GM12891 (cell line): Measurements from ENCODE around the gene NEDD4L.

Source experiments
- PAX5 ChIP-seq: IDR thresholded peaks from 2 replicates; pipeline ENCODE4 v1.6.1; 2011; ENCODE audit warnings: low read length, moderate library complexity, mild to moderate bottlenecking; ENCODE audit not compliant: insufficient read depth, severe bottlenecking
- POLR2A ChIP-seq: IDR thresholded peaks from 2 replicates; pipeline ENCODE4 v1.6.1; 2011; ENCODE audit warnings: low read depth, low read length, control low read depth
- POLR2AphosphoS5 ChIP-seq: IDR thresholded peaks from 2 replicates; pipeline ENCODE4 v1.6.1; 2011; ENCODE audit warnings: low read depth, low read length, control low read depth
- TAF1 ChIP-seq: IDR thresholded peaks from 2 replicates; pipeline ENCODE4 v1.6.1; 2011; ENCODE audit warnings: low read depth, low read length, control low read depth

DNA sequence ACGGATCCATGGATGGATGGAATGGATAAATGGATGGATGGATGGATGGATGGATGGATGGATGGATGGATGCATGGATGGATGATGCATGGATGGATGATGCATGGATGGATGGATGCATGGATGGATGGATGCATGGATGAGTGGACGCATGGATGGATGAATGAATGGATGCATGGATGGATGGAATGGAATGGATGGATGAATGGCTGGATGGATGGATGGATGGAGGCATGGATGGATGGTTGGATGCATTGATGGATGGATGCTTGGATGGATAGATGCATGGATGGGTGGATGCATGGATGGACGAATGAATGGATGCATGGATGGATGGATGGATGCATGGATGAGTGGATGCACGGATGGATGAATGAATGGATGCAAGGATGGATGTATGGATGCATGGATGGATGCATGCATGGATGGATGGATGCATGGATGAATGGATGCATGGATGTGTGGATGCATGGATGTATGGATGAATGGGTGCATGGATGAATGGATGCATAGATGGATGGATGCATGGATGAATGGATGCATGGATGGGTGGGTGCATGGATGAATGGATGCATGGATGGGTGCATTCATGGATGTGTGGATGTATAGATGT lies 375.7 kb downstream of the NEDD4L start:
- no peak for TF ChIP-seq POLR2AphosphoS5
- TF ChIP-seq POLR2A, result no peak
- no peak for TF ChIP-seq TAF1
- no peak for TF ChIP-seq PAX5
